Spleen (tissue), 11 donors: ENCODE measurements around the gene LPP. TPM values are rescaled to one million over a fixed set of nuclear protein-coding genes. Genes with fewer than 3 reads are reported as not detected.

ENCODE experiments used
- DNase-seq: peaks from one replicate; pipeline ENCODE4 v3.0.0-alpha.2; 2020
- H3K27ac ChIP-seq, 8 donors: fragments of 200-600 bp; sonication (generic) in 7 of 8; 1 replicate in 4 of 8; 2 replicates in 4 of 8; pipeline versions ENCODE4 v1.5.0 to v1.8.0; 2016 to 2021; ENCODE audit warnings: inconsistent platforms in 4 of 8, mild to moderate bottlenecking in 4 of 8, moderate library complexity in 1 of 8
- H3K27me3 ChIP-seq, 7 donors: fragments of 200-600 bp; sonication (generic) in 6 of 7; replicated peaks in 1 of 7; 1 replicate in 4 of 7; 2 replicates in 3 of 7; pipeline versions ENCODE4 v1.5.0 to v1.8.0; 2016 to 2021; ENCODE audit warnings: inconsistent platforms in 3 of 7, mild to moderate bottlenecking in 1 of 7
- H3K36me3 ChIP-seq, 6 donors: fragments of 200-600 bp; sonication (generic) in 5 of 6; 1 replicate in 4 of 6; 2 replicates in 2 of 6; pipeline versions ENCODE4 v1.5.0 to v1.8.0; 2016 to 2021; ENCODE audit warnings: inconsistent platforms in 2 of 6
- H3K4me1 ChIP-seq, 6 donors: fragments of 200-600 bp; sonication (generic) in 5 of 6; 1 replicate in 3 of 6; 2 replicates in 3 of 6; pipeline versions ENCODE4 v1.5.0 to v1.8.0; 2016 to 2021; ENCODE audit warnings: inconsistent platforms in 3 of 6
- H3K4me3 ChIP-seq, 8 donors: fragments of 200-600 bp; sonication (generic) in 7 of 8; 1 replicate in 4 of 8; 2 replicates in 4 of 8; pipeline versions ENCODE4 v1.5.0 to v1.8.0; 2016 to 2021; ENCODE audit warnings: inconsistent platforms in 4 of 8, mild to moderate bottlenecking in 4 of 8, moderate library complexity in 2 of 8
- H3K9me3 ChIP-seq, 8 donors: fragments of 200-600 bp; sonication (generic) in 7 of 8; 1 replicate in 4 of 8; 2 replicates in 4 of 8; pipeline versions ENCODE4 v1.5.0 to v1.8.0; 2016 to 2021; ENCODE audit warnings: inconsistent platforms in 4 of 8
- POLR2A ChIP-seq, 3 donors: fragments of 450-650 bp; IDR thresholded peaks; one replicate each; pipeline ENCODE4 v1.5.1; 2017; ENCODE audit warnings: antibody characterized with exemption in 3 of 3, mild to moderate bottlenecking in 1 of 3
- POLR2AphosphoS5 ChIP-seq, 3 donors: sonication (generic); formaldehyde crosslinking; IDR thresholded peaks; one replicate each; pipeline ENCODE4 v1.5.1; 2017; ENCODE audit warnings: antibody characterized with exemption in 3 of 3
- WGBS, 5 donors: extraction: QIAGEN DNeasy Blood & Tissue Kit in 3 of 5; methylation state at CpG; one replicate each; pipeline versions ENCODE4 v1.1.5 to v1.1.7; 2013 to 2018; 5-methylcytosine and 5-hydroxymethylcytosine counted together
- intact Hi-C: fragments of 100-400 bp; cut with DNase I; formaldehyde crosslinking; loops from one replicate; pipeline ENCODE4 v1.15.0; 2023; ENCODE audit warnings: low total_unique reads
- polyA plus RNA-seq, 3 donors: library from polyadenylated mRNA; stranded (reverse); fragments of 200-250 nt; gene quantifications; one replicate each; pipeline ENCODE4 v1.2.1, GENCODE V29; 2013
- total RNA-seq, 7 donors: library from RNA; depleted of rRNA in 3 of 7; stranded (reverse); fragments of >200 nt in 3 of 7; fragmentation: NEBNext Ultra II Directional in 4 of 7; extraction: Animal tissue kit (Norgen Biotek cat#: 25700) in 4 of 7; gene quantifications; one replicate each; pipeline versions ENCODE4 v1.1.0 to v1.2.1, GENCODE V29; 2016 to 2021
- TF ChIP-seq, protein P1 (sequence below), 11 experiments: fragments of 200-600 bp in 7 of 11; fragments of 450-650 bp in 4 of 11; sonication (generic) in 4 of 11; IDR thresholded peaks in 8 of 11; conservative IDR thresholded peaks in 3 of 11; 1 replicate in 7 of 11; 2 replicates in 4 of 11; pipeline versions ENCODE4 v1.4.0 to v1.8.0; 2016 to 2021; ENCODE audit warnings: antibody characterized with exemption in 11 of 11, inconsistent platforms in 4 of 11, mild to moderate bottlenecking in 1 of 11
- donor health status: healthy with polysubstance abuse.
- donor health status: DM: no; HTN: no; CAD: no; lungs with moderate emphysema.
- donor health status: DM: no; HTN: no; CAD: no.
- donor health status: Bipolar disorder and iron deficiency.
- donor health status: healthy.
- donor health status: DM: no; HTN: no; CAD: no.
- donor health status: DM: yes; HTN: yes; CAD: no.

The LPP gene
- total and polyA plus RNA-seq, 10 donors: 2.4 to 270 (median 156) TPM

DNA sequence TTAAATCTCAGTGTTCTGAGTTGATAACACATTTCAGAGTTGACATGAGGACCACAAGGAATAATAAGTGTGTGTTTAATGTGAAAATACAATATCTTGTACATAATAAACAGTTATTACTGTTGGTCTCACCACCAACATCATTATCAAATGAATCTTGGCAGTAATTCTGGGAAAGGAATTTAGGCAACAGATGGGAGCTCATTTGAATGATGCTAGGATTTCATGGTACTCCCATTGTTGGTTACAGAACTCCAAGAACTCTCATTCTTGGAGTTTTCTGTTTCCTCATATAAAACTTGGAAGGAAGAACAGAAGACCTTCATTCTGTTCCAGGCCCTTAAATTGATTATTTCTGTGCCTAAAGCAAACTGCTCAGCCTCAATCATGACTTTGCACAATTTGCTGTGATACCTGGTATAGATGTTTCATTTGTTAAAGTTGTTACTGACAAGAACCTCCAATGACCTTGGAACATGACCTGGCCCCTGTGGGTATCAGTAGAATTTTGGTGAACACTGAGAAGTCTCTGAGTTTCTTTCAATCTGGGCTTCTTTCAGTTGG is 385.8 kb downstream of the LPP start:
- intact Hi-C loops: no loop called here
- Histone ChIP-seq H3K27me3 (no peaks in the 10 kb centered on the region), H3K36me3 (no peaks in the 10 kb centered on the region), H3K27ac (no peak overlapping the region), H3K4me1 (peaks cover 0 to 9% (median 0%) of the 10 kb centered on the region in 6 donors), H3K4me3 (no peak overlapping the region), H3K9me3 (no peaks in the 10 kb centered on the region)
- DNase-seq: no peak
- TF ChIP-seq, protein P1, sequence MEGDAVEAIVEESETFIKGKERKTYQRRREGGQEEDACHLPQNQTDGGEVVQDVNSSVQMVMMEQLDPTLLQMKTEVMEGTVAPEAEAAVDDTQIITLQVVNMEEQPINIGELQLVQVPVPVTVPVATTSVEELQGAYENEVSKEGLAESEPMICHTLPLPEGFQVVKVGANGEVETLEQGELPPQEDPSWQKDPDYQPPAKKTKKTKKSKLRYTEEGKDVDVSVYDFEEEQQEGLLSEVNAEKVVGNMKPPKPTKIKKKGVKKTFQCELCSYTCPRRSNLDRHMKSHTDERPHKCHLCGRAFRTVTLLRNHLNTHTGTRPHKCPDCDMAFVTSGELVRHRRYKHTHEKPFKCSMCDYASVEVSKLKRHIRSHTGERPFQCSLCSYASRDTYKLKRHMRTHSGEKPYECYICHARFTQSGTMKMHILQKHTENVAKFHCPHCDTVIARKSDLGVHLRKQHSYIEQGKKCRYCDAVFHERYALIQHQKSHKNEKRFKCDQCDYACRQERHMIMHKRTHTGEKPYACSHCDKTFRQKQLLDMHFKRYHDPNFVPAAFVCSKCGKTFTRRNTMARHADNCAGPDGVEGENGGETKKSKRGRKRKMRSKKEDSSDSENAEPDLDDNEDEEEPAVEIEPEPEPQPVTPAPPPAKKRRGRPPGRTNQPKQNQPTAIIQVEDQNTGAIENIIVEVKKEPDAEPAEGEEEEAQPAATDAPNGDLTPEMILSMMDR (IDR thresholded peaks at IDR 0.05 in 8 of 11, conservative IDR thresholded peaks at IDR 0.05 in 3 of 11): no peak
- no peak for TF ChIP-seq POLR2AphosphoS5 (IDR thresholded peaks at IDR 0.05)
- no peak for TF ChIP-seq POLR2A (IDR thresholded peaks at IDR 0.05)

DNA sequence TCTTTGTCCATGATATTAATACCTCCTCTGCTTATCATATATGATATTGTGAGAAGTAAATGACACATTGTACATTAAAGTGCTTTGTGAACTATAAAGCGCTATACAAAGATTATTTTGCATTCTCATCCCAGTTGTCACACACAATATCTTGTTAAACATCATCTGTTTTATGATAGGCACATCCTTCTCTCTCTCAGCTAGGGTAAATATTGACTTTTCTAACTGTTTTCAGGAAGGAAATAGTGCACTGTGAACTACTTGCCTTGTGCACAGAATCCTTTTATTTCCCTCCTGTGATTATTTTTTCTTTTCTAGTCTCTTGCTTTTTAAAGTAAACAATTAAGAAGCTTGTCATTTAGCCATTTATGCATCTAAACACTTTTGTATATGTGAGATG is 388.2 kb downstream of the LPP start:
- intact Hi-C loops: no loop called here
- Histone ChIP-seq H3K4me1 (peaks cover 0 to 9% (median 0%) of the 10 kb centered on the region in 6 donors), H3K4me3 (no peak overlapping the region), H3K27ac (no peak overlapping the region), H3K27me3 (no peaks in the 10 kb centered on the region), H3K36me3 (no peaks in the 10 kb centered on the region), H3K9me3 (no peaks in the 10 kb centered on the region)
- no peak for DNase-seq
- 82 to 95% (median 88%) methylated on average over 1 of the region's 1 CpG for WGBS, 5 donors
- TF ChIP-seq, protein P1 (IDR thresholded peaks at IDR 0.05 in 8 of 11, conservative IDR thresholded peaks at IDR 0.05 in 3 of 11): no peak
- no peak for TF ChIP-seq POLR2A (IDR thresholded peaks at IDR 0.05)
- no peak for TF ChIP-seq POLR2AphosphoS5 (IDR thresholded peaks at IDR 0.05)

DNA sequence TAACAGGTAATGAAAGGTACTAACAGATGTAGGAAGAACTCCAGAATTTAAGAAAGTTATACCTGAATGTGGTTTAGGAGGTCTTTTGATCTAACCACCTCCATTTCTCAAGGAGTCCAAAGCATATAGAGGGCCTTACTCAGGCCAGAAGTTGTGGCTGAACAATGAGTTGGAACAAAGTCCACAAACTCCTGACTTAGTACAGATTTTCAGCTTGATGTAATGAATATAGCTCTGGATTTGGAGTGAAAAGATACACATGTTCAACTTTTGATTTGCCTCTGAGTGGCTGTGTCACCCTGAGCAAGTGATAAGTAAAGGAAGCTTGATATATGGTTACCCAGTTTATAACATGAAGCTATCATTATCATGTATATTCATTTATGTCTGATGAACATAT is 390.1 kb downstream of the LPP start:
- Histone ChIP-seq H3K9me3 (no peaks in the 10 kb centered on the region), H3K27ac (no peak overlapping the region), H3K36me3 (peaks cover 0 to 6% (median 0%) of the 10 kb centered on the region in 6 donors), H3K4me3 (no peak overlapping the region), H3K27me3 (no peaks in the 10 kb centered on the region), H3K4me1 (peaks cover 0 to 9% (median 0%) of the 10 kb centered on the region in 6 donors)
- no peak for DNase-seq
- TF ChIP-seq, protein P1 (IDR thresholded peaks at IDR 0.05 in 8 of 11, conservative IDR thresholded peaks at IDR 0.05 in 3 of 11): no peak
- TF ChIP-seq POLR2A (IDR thresholded peaks at IDR 0.05) (no peak), POLR2AphosphoS5 (IDR thresholded peaks at IDR 0.05) (no peak)
- intact Hi-C loops: no loop called here

DNA sequence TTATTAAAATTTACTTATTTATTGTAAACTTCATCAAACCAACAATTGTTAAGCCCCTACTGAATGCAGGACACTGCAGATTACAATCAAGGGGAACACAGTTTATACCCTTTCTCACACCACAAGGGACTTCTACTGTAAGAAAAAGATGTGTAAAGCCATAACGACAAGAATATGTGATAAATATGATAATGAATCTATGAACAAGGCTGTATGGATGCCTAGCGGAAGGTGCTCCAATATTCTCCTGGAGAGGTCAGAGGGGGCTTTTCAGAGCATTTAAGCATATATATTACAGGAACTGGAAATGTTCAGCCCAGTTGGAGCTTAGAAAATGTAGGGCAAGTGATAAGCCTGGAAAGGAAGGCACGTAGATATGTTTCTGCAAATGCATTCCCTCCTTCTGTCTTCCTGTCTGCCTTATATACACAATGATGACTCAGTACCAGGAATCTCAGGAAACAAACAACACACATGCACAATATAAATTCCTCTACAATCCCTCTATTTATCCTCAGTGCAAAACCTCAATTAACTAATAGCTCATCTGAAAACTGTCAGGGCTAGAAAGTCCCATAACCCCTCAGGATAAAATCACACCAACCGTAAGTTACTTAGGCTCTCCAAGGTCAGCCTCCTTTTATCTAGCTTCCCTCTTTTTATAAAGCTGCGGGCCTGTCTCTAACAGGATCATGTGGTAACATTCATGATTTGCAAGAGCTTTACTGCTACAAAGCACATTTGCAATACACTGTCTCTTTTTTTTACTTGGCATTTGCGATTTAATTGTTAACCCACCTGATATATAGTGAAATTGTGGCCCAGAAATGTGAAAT is 393.1 kb downstream of the LPP start:
- Histone ChIP-seq H3K9me3 (no peaks in the 10 kb centered on the region), H3K4me1 (peaks cover 0 to 8% (median 0%) of the 10 kb centered on the region in 6 donors), H3K4me3 (no peak overlapping the region), H3K27me3 (no peaks in the 10 kb centered on the region), H3K27ac (no peak overlapping the region), H3K36me3 (peaks cover 0 to 6% (median 0%) of the 10 kb centered on the region in 6 donors)
- TF ChIP-seq POLR2AphosphoS5 (IDR thresholded peaks at IDR 0.05) (no peak), POLR2A (IDR thresholded peaks at IDR 0.05) (no peak)
- TF ChIP-seq, protein P1 (IDR thresholded peaks at IDR 0.05 in 8 of 11, conservative IDR thresholded peaks at IDR 0.05 in 3 of 11): no peak
- WGBS, 5 donors: 81 to 89% (median 82%) methylated on average over 6 of the region's 6 CpGs
- DNase-seq: no peak
- intact Hi-C loops: no loop called here
